Parathyroid adenoma (tissue), 2 donors: ENCODE measurements around the gene B4GALNT3.

Experiments used
- H2AFZ ChIP-seq: fragments of 300-600 bp; sonication (generic); one replicate; pipeline ENCODE4 v1.7.0; 2017; ENCODE audit warnings: antibody characterized with exemption, mild to moderate bottlenecking
- H3K27ac ChIP-seq: fragments of 300-600 bp; sonication (generic); one replicate; pipeline ENCODE4 v1.7.0; 2017
- H3K27me3 ChIP-seq: fragments of 300-600 bp; sonication (generic); one replicate; pipeline ENCODE4 v1.7.0; 2017; ENCODE audit warnings: low read length; ENCODE audit not compliant: control insufficient read depth, insufficient read depth
- H3K36me3 ChIP-seq: fragments of 300-600 bp; sonication (generic); one replicate; pipeline ENCODE4 v1.7.0; 2017; ENCODE audit warnings: low read length; ENCODE audit not compliant: control insufficient read depth, insufficient read depth
- H3K4me1 ChIP-seq: fragments of 300-600 bp; sonication (generic); one replicate; pipeline ENCODE4 v1.7.0; 2017; ENCODE audit warnings: control low read depth
- H3K4me2 ChIP-seq: fragments of 300-600 bp; sonication (generic); one replicate; pipeline ENCODE4 v1.7.0; 2017; ENCODE audit warnings: low read length
- H3K4me3 ChIP-seq: fragments of 300-600 bp; sonication (generic); one replicate; pipeline ENCODE4 v1.7.0; 2017; ENCODE audit warnings: low read depth, low read length
- H3K79me2 ChIP-seq: fragments of 300-600 bp; sonication (generic); one replicate; pipeline ENCODE4 v1.7.0; 2017; ENCODE audit warnings: control low read depth
- H3K9ac ChIP-seq: fragments of 300-600 bp; sonication (generic); one replicate; pipeline ENCODE4 v1.7.0; 2017; ENCODE audit warnings: mild to moderate bottlenecking
- H3K9me3 ChIP-seq: fragments of 300-600 bp; sonication (generic); one replicate; pipeline ENCODE4 v1.7.0; 2017; ENCODE audit warnings: low read length; ENCODE audit not compliant: control insufficient read depth
- CTCF ChIP-seq: fragments of 300-600 bp; sonication (generic); IDR thresholded peaks from one replicate; pipeline ENCODE4 v1.7.0; 2017; ENCODE audit warnings: antibody characterized with exemption, mild to moderate bottlenecking
- donor health status: primary hyperparathyroidism.

The B4GALNT3 gene

GRCh38 chr12:607541-608001 is 147.8 kb downstream of the B4GALNT3 start:
- H3K36me3 ChIP-seq, result no peaks in the 10 kb centered on the region
- H3K27me3 ChIP-seq, result no peaks in the 10 kb centered on the region
- peak overlapping the region; percentile 20 for H3K27ac ChIP-seq
- TF ChIP-seq CTCF, result no peak
- H3K4me1 ChIP-seq, result no peaks in the 10 kb centered on the region
- H3K79me2 ChIP-seq, result no peaks in the 10 kb centered on the region
- H3K4me2 ChIP-seq, result no peak overlapping the region
- no peak overlapping the region for H3K9ac ChIP-seq
- no peaks in the 10 kb centered on the region for H3K9me3 ChIP-seq
- H3K4me3 ChIP-seq, result no peak overlapping the region
- H2AFZ ChIP-seq, result peak overlapping the region; percentile 59

- Histone ChIP-seq H3K27me3 (no peaks in the 10 kb centered on the region), H2AFZ (no peak overlapping the region), H3K4me3 (no peak overlapping the region), H3K4me1 (no peaks in the 10 kb centered on the region), H3K79me2 (no peaks in the 10 kb centered on the region), H3K36me3 (no peaks in the 10 kb centered on the region), H3K27ac (no peak overlapping the region), H3K4me2 (no peak overlapping the region), H3K9me3 (no peaks in the 10 kb centered on the region), H3K9ac (no peak overlapping the region)
- TF ChIP-seq CTCF, result no peak
Measured at GRCh38 chr12:608413-608812, 148.7 kb downstream of the B4GALNT3 start.

GRCh38 chr12:608921-609320 is 149.2 kb downstream of the B4GALNT3 start:
- Histone ChIP-seq H3K27ac (no peak overlapping the region), H2AFZ (no peak overlapping the region), H3K4me1 (no peaks in the 10 kb centered on the region), H3K4me2 (no peak overlapping the region), H3K36me3 (no peaks in the 10 kb centered on the region), H3K9ac (no peak overlapping the region), H3K9me3 (no peaks in the 10 kb centered on the region), H3K27me3 (no peaks in the 10 kb centered on the region), H3K79me2 (no peaks in the 10 kb centered on the region), H3K4me3 (no peak overlapping the region)
- no peak for TF ChIP-seq CTCF

- no peaks in the 10 kb centered on the region for H3K36me3 ChIP-seq
- no peaks in the 10 kb centered on the region for H3K27me3 ChIP-seq
- H3K27ac ChIP-seq, result no peak overlapping the region
- H3K9me3 ChIP-seq, result no peaks in the 10 kb centered on the region
- no peaks in the 10 kb centered on the region for H3K4me1 ChIP-seq
- TF ChIP-seq CTCF, result no peak
- H3K4me3 ChIP-seq, result no peak overlapping the region
- no peaks in the 10 kb centered on the region for H3K79me2 ChIP-seq
- no peak overlapping the region for H2AFZ ChIP-seq
- no peak overlapping the region for H3K9ac ChIP-seq
- no peak overlapping the region for H3K4me2 ChIP-seq
Measured at GRCh38 chr12:611721-612120, 152.0 kb downstream of the B4GALNT3 start.

GRCh38 chr12:612293-612692 is 152.6 kb downstream of the B4GALNT3 start:
- Histone ChIP-seq H3K4me3 (no peak overlapping the region), H3K9ac (no peak overlapping the region), H3K9me3 (no peaks in the 10 kb centered on the region), H3K27ac (no peak overlapping the region), H2AFZ (no peak overlapping the region), H3K4me2 (no peak overlapping the region), H3K36me3 (no peaks in the 10 kb centered on the region), H3K79me2 (no peaks in the 10 kb centered on the region), H3K27me3 (no peaks in the 10 kb centered on the region), H3K4me1 (no peaks in the 10 kb centered on the region)
- TF ChIP-seq CTCF, result no peak
